Measurements from ENCODE around the gene KRT34. TPM values are rescaled to one million over a fixed set of nuclear protein-coding genes. Genes with fewer than 3 reads are reported as not detected.
"Not testable (repeated sequence)": the region's sequence is repeated elsewhere in the genome, so short reads cannot be mapped to it uniquely, and the experiment has no call there.

KRT34 gene
- polyA plus RNA-seq, 3 donors: not detected

DNA sequence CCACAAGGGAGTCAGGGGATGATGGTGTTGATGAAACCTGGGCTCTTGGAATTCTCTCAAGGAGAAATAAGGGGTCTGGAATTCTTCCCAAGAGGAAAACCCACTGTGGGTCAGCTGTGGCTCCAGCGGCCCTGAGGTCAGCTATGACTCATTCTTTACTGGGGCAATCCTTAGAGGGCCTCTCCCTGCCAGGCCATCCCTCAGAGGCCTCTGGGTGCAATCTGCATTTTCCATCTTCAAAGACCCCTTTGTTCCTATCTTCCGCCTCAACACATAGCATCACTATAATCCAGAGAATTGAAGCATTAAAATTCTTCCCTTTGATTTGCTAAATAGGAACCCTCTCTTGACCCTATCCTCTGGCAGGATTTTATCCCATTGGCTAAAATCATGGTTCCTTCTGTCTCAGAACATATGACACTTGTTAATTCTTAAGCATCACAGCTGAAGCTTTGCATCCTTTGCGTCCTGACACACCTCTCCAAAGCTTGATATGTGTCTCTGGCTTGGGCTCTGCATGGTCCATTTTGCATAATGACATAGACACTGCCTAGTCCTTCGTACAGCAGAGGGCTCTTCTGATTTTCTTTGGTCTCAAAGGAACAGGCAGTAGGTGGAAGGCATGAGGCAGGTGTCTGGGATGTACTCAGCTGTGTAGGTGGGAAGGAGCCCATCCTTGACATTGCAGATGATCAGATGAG is 46.6 kb upstream of the KRT34 start:
- H3K4me3 Mint-ChIP-seq: no peak overlapping the region
- intact Hi-C loops (cut with micrococcal nuclease): no loop called here
- H3K27ac Mint-ChIP-seq: no peak overlapping the region
- Histone ChIP-seq H3K4me2 (replicated peaks; ENCODE audit: extremely low read depth, low read length, poor library complexity, severe bottlenecking) (no peak overlapping the region), H3K79me2 (ENCODE audit: insufficient read depth, low read length) (no peaks in the 10 kb centered on the region), H3K9me3 (replicated peaks in 1 of 2; ENCODE audit: control insufficient read depth in 1 of 2, insufficient read depth in 1 of 2, low read length in 2 of 2) (no peaks in the 10 kb centered on the region), H3K4me3 (replicated peaks in 1 of 3; ENCODE audit: low read depth in 2 of 3, low read length in 3 of 3) (no peak overlapping the region), H3K36me3 (replicated peaks in 1 of 2; ENCODE audit: control insufficient read depth in 1 of 2, insufficient read depth in 2 of 2, low read length in 2 of 2) (no peaks in the 10 kb centered on the region), H3K27ac (ENCODE audit: low read depth in 1 of 2, low read length in 2 of 2) (no peak overlapping the region), H3K4me1 (ENCODE audit: control insufficient read depth in 1 of 2, insufficient read depth in 2 of 2, low read length in 2 of 2) (no peaks in the 10 kb centered on the region), H2AFZ (ENCODE audit: insufficient read depth, low read depth, low read length, poor library complexity, severe bottlenecking) (no peak overlapping the region), H3K9ac (ENCODE audit: insufficient read depth, low read length, poor library complexity, severe bottlenecking) (no peak overlapping the region), H4K20me1 (ENCODE audit: insufficient read depth, low read length) (no peaks in the 10 kb centered on the region), H3K27me3 (ENCODE audit: control insufficient read depth in 2 of 2, insufficient read depth in 2 of 2, low read length in 2 of 2) (no peaks in the 10 kb centered on the region)
- 87% methylated on average over 3 of the region's 4 CpGs for WGBS (ENCODE audit: insufficient coverage)
- H3K9me3 Mint-ChIP-seq: no peaks in the 10 kb centered on the region
- TF ChIP-seq, protein P1, sequence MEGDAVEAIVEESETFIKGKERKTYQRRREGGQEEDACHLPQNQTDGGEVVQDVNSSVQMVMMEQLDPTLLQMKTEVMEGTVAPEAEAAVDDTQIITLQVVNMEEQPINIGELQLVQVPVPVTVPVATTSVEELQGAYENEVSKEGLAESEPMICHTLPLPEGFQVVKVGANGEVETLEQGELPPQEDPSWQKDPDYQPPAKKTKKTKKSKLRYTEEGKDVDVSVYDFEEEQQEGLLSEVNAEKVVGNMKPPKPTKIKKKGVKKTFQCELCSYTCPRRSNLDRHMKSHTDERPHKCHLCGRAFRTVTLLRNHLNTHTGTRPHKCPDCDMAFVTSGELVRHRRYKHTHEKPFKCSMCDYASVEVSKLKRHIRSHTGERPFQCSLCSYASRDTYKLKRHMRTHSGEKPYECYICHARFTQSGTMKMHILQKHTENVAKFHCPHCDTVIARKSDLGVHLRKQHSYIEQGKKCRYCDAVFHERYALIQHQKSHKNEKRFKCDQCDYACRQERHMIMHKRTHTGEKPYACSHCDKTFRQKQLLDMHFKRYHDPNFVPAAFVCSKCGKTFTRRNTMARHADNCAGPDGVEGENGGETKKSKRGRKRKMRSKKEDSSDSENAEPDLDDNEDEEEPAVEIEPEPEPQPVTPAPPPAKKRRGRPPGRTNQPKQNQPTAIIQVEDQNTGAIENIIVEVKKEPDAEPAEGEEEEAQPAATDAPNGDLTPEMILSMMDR (IDR thresholded peaks at IDR 0.05): no peak
- H3K36me3 Mint-ChIP-seq: no peaks in the 10 kb centered on the region
- peaks cover 5% of the 10 kb centered on the region for H3K4me1 Mint-ChIP-seq
- no peak for DNase-seq
- H3K27me3 Mint-ChIP-seq (ENCODE audit: low read depth in 3 of 3): peaks cover 6 to 14% (median 9%) of the 10 kb centered on the region in 3 donors

DNA sequence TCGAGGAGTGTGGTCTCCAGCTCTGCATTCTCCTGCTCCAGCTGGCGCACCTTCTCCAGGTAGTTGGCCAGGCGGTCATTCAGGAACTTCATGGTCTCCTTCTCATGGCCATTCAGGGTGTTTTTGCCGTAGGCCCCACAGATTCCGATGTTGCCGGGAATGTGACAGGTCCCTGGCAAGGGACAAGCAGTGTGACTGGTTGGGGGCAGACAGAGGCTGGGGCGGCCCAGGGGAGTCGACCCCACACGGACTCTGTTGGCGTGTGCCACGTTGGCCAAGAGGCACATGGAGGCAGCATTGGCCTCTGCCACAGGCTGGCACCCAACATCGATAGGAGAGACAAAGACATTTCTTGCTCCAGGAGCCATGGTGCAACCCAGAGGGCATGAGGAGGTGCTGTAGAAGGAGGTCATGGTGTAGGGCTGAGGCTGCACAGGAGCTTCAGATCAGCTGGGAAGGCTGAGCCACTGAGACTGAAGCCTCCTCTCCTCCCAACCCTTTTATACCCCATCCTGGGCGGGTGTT is 42.1 kb upstream of the KRT34 start, which contains the start of gene KRT37:
TSS of gene KRT37 (minus strand) at position 475 of the 525 bp plus-strand sequence. CDS start at position 413, 62 bp downstream.
- Histone ChIP-seq H2AFZ (ENCODE audit: insufficient read depth, low read depth, low read length, poor library complexity, severe bottlenecking) (no peak within 1 kb of the TSS), H3K4me1 (ENCODE audit: control insufficient read depth in 1 of 2, insufficient read depth in 2 of 2, low read length in 2 of 2) (no peaks in the 10 kb centered on the region), H4K20me1 (ENCODE audit: insufficient read depth, low read length) (no peaks in the 10 kb centered on the region), H3K9ac (ENCODE audit: insufficient read depth, low read length, poor library complexity, severe bottlenecking) (no peak within 1 kb of the TSS), H3K79me2 (ENCODE audit: insufficient read depth, low read length) (no peaks in the 10 kb centered on the region), H3K9me3 (replicated peaks in 1 of 2; ENCODE audit: control insufficient read depth in 1 of 2, insufficient read depth in 1 of 2, low read length in 2 of 2) (no peaks in the 10 kb centered on the region), H3K4me3 (replicated peaks in 1 of 3; ENCODE audit: low read depth in 2 of 3, low read length in 3 of 3) (no peak within 1 kb of the TSS), H3K27me3 (ENCODE audit: control insufficient read depth in 2 of 2, insufficient read depth in 2 of 2, low read length in 2 of 2) (no peaks in the 10 kb centered on the region), H3K36me3 (replicated peaks in 1 of 2; ENCODE audit: control insufficient read depth in 1 of 2, insufficient read depth in 2 of 2, low read length in 2 of 2) (no peaks in the 10 kb centered on the region), H3K4me2 (replicated peaks; ENCODE audit: extremely low read depth, low read length, poor library complexity, severe bottlenecking) (no peak within 1 kb of the TSS), H3K27ac (ENCODE audit: low read depth in 1 of 2, low read length in 2 of 2) (no peak within 1 kb of the TSS)
- TF ChIP-seq, protein P1 (IDR thresholded peaks at IDR 0.05): no peak
- intact Hi-C loops (cut with micrococcal nuclease): no loop called here
- Mint-ChIP-seq H3K4me1 (no peaks in the 10 kb centered on the region), H3K27ac (peak within 1 kb of the TSS in 1 of 7 donors; percentile 18), H3K9me3 (no peaks in the 10 kb centered on the region), H3K4me3 (no peak within 1 kb of the TSS), H3K27me3 (ENCODE audit: low read depth in 3 of 3) (peaks cover 4 to 10% (median 9%) of the 10 kb centered on the region in 3 donors), H3K36me3 (no peaks in the 10 kb centered on the region)
- DNase-seq: no peak
- WGBS (ENCODE audit: insufficient coverage): 92% methylated on average over 12 of the region's 13 CpGs

DNA sequence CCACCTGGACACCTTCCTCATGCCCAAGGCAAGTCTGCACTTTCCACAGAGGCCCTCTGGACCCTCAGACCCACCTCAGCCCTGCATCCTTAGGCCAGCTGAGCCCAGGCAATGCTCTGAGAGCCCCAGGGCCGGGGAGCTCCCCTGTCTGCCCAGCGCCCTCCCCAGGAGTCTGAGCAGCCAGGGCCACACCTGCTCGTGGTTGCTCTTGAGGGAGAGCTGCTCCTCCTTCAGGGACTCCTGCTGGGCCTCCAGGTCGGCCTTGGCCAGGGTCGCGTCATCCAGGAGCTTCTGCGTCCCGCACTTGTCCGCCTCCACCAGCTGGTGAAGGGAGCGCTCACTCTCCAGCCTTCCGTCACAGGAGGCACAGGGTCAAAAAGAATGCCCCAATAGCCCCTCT is 40.5 kb upstream of the KRT34 start:
- H3K9me3 Mint-ChIP-seq; H3K36me3 Mint-ChIP-seq; H3K27ac ChIP-seq (ENCODE audit: low read depth in 1 of 2, low read length in 2 of 2); intact Hi-C loops (cut with micrococcal nuclease); H3K79me2 ChIP-seq (ENCODE audit: insufficient read depth, low read length); H2AFZ ChIP-seq (ENCODE audit: insufficient read depth, low read depth, low read length, poor library complexity, severe bottlenecking); H3K4me3 ChIP-seq (replicated peaks in 1 of 3; ENCODE audit: low read depth in 2 of 3, low read length in 3 of 3); H3K4me1 Mint-ChIP-seq; H4K20me1 ChIP-seq (ENCODE audit: insufficient read depth, low read length); H3K27ac Mint-ChIP-seq; H3K36me3 ChIP-seq (replicated peaks in 1 of 2; ENCODE audit: control insufficient read depth in 1 of 2, insufficient read depth in 2 of 2, low read length in 2 of 2); H3K27me3 Mint-ChIP-seq (ENCODE audit: low read depth in 3 of 3); H3K4me1 ChIP-seq (ENCODE audit: control insufficient read depth in 1 of 2, insufficient read depth in 2 of 2, low read length in 2 of 2); H3K4me3 Mint-ChIP-seq; H3K9ac ChIP-seq (ENCODE audit: insufficient read depth, low read length, poor library complexity, severe bottlenecking); H3K27me3 ChIP-seq (ENCODE audit: control insufficient read depth in 2 of 2, insufficient read depth in 2 of 2, low read length in 2 of 2); H3K9me3 ChIP-seq (replicated peaks in 1 of 2; ENCODE audit: control insufficient read depth in 1 of 2, insufficient read depth in 1 of 2, low read length in 2 of 2); H3K4me2 ChIP-seq (replicated peaks; ENCODE audit: extremely low read depth, low read length, poor library complexity, severe bottlenecking); DNase-seq: not testable (repeated sequence)
- 94% methylated on average over 11 of the region's 11 CpGs for WGBS (ENCODE audit: insufficient coverage)

Measured in CD14-positive monocyte (primary cell).